Measurements from ENCODE around the gene TMEM11. TPM values are rescaled to one million over a fixed set of nuclear protein-coding genes. Genes with fewer than 3 reads are reported as not detected.

TMEM11 gene
- total and polyA plus RNA-seq, 2 of the 8 experiments (the other 6 are each of a cell fraction or from before 2014, with no cell fraction given): 33.3 to 90.4 TPM

DNA sequence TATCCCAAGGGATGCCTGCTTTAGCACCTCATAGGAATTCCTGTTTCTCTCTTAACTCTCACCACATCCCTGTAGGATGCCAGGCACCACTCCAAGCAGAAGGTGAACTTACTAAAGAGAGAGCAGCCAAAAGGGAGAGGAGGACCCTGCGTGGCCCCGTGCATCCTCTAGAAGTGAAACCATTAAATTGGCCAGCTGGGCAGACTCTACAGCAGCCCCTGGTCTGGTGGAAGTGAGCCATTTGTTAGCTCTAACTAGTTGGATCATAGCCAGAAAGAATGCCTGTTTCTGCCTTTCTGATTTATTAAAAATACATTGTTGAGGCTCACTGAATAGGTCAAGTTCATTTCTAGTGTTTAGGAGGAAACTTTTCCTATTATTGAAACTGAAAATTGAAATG is 22.3 kb downstream of the TMEM11 start:
- WGBS, 2 experiments (ENCODE audit: extremely low coverage in 1 of 2, insufficient coverage in 1 of 2, insufficient read length in 1 of 2, insufficient replicate concordance in 2 of 2, low coverage in 1 of 2, low lambda C conversion rate in 2 of 2, missing lambda C conversion rate in 1 of 2): 92% methylated on average over 2 of the region's 2 CpGs; no CpG with 5 or more reads in 1 of the 2 experiments
- FAIRE-seq (no peak), DNase-seq (ENCODE audit: low read depth in 1 of 2, low spot score in 2 of 2) (no peak)
- Histone ChIP-seq H3K27ac (ENCODE audit: low read depth, low read length) (no peak overlapping the region), H3K23me2 (ENCODE audit: low read depth, low read length) (no peaks in the 10 kb centered on the region), H3K4ac (replicated peaks; ENCODE audit: insufficient read length, low read depth, low read length) (no peak overlapping the region), H3K4me3 (ENCODE audit: extremely low read depth in 1 of 4, insufficient read depth in 2 of 4, low read depth in 3 of 4, low read length in 4 of 4) (no peak overlapping the region), H4K91ac (replicated peaks; ENCODE audit: insufficient read length, low read length) (no peak overlapping the region), H3K18ac (ENCODE audit: extremely low read depth, low read length) (no peak overlapping the region), H3K14ac (ENCODE audit: insufficient read length) (no peak overlapping the region), H3K4me2 (ENCODE audit: insufficient read depth in 1 of 2, low read depth in 2 of 2, low read length in 2 of 2) (no peak overlapping the region), H3K27me3 (replicated peaks in 1 of 4; ENCODE audit: control insufficient read depth in 3 of 4, extremely low read depth in 1 of 4, insufficient read depth in 3 of 4, low read length in 3 of 4) (no peaks in the 10 kb centered on the region), H4K5ac (ENCODE audit: insufficient read length, low read depth, low read length) (no peak overlapping the region), H4K8ac (ENCODE audit: extremely low read depth, insufficient read depth, low read length) (no peak overlapping the region), H2AK5ac (ENCODE audit: low read depth, low read length) (no peak overlapping the region), H2BK12ac (ENCODE audit: low read depth, low read length) (no peak overlapping the region), H2BK15ac (ENCODE audit: low read length) (no peak overlapping the region), H3K9ac (replicated peaks in 1 of 4; ENCODE audit: extremely low read depth in 1 of 4, low read depth in 3 of 4, low read length in 3 of 4) (no peak overlapping the region), H3K36me3 (ENCODE audit: control insufficient read depth in 2 of 4, insufficient read depth in 4 of 4, low read length in 3 of 4) (peaks cover 0 to 3% (median 1%) of the 10 kb centered on the region in 4 experiments; a peak in 3 of 8 replicates), H2BK5ac (ENCODE audit: low read depth, low read length) (no peak overlapping the region), H2AFZ (ENCODE audit: low read length) (no peak overlapping the region), H3K79me1 (ENCODE audit: low read depth, low read length) (peaks cover 6% of the 10 kb centered on the region; the same call in 1 of the 2 replicates), H3K9me3 (ENCODE audit: insufficient read depth in 2 of 2, low read depth in 1 of 2, low read length in 1 of 2) (no peaks in the 10 kb centered on the region), H3K79me2 (ENCODE audit: control insufficient read depth in 1 of 2, insufficient read depth in 2 of 2, low read length in 2 of 2) (no peaks in the 10 kb centered on the region; a peak in 1 of 4 replicates), H4K20me1 (replicated peaks in 1 of 2; ENCODE audit: control insufficient read depth in 1 of 2, insufficient read depth in 2 of 2, low read length in 2 of 2) (peaks cover 2 to 3% of the 10 kb centered on the region in 2 experiments), H3K23ac (ENCODE audit: insufficient read length) (no peak overlapping the region), H2BK20ac (ENCODE audit: low read length) (no peak overlapping the region), H2BK120ac (replicated peaks; ENCODE audit: low read depth, low read length) (no peak overlapping the region), H3K56ac (replicated peaks; ENCODE audit: insufficient read length, low read depth, low read length) (no peak overlapping the region), H3K4me1 (replicated peaks in 1 of 4; ENCODE audit: control insufficient read depth in 3 of 4, insufficient read depth in 4 of 4, low read length in 3 of 4) (peaks cover 0 to 3% (median 0%) of the 10 kb centered on the region in 4 experiments; a peak in 1 of 7 replicates)
- TF ChIP-seq, protein P1, sequence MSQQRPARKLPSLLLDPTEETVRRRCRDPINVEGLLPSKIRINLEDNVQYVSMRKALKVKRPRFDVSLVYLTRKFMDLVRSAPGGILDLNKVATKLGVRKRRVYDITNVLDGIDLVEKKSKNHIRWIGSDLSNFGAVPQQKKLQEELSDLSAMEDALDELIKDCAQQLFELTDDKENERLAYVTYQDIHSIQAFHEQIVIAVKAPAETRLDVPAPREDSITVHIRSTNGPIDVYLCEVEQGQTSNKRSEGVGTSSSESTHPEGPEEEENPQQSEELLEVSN (IDR thresholded peaks at IDR 0.05): no peak
- TF ChIP-seq TCF12 (IDR thresholded peaks at IDR 0.05; ENCODE audit: low read depth, low read length): no peak
- TF ChIP-seq PHF8 (conservative IDR thresholded peaks at IDR 0.05; ENCODE audit: low read depth, low read length): no peak
- TF ChIP-seq CEBPB (IDR thresholded peaks at IDR 0.05; ENCODE audit: low read depth, low read length): no peak
- no peak for TF ChIP-seq KDM4A (IDR thresholded peaks at IDR 0.05; ENCODE audit: low read depth, low read length, severe bottlenecking)
- no peak for TF ChIP-seq CREB1 (IDR thresholded peaks at IDR 0.05)
- no peak for TF ChIP-seq SP2 (IDR thresholded peaks at IDR 0.05; ENCODE audit: low read length)
- TF ChIP-seq NRF1 (IDR thresholded peaks at IDR 0.05; ENCODE audit: low read depth, low read length): no peak
- POLR2A ChIA-PET (ENCODE audit: partially characterized antibody): interaction anchor here (1.4 kb wide), 1 partner anchor 13 kb away, joined by 4 read pairs; no protein-coding TSS in a partner anchor
- CTCF ChIA-PET (ENCODE audit: partially characterized antibody): interaction anchor here (2.0 kb wide), 1 partner anchor 148 kb away, joined by 4 read pairs; no protein-coding TSS in a partner anchor

All from H1 (cell line).